Right atrium auricular region (tissue), 2 donors: Measurements from ENCODE around the gene ZNF230. TPM values are rescaled to one million over a fixed set of nuclear protein-coding genes. Genes with fewer than 3 reads are reported as not detected.

Experiments
- DNase-seq: peaks from one replicate; pipeline ENCODE4 v3.0.0-alpha.2; 2019; ENCODE audit warnings: low spot score
- H3K27ac ChIP-seq, 2 donors: fragments of 200-600 bp; sonication (generic); 1 replicate in 1 of 2; 2 replicates in 1 of 2; pipeline ENCODE4 v1.5.1; 2016 to 2019
- H3K27me3 ChIP-seq, 2 donors: fragments of 200-600 bp; sonication (generic); one replicate each; pipeline versions ENCODE4 v1.5.1 to v1.6.0; 2017 to 2019
- H3K36me3 ChIP-seq: fragments of 200-600 bp; sonication (generic); one replicate; pipeline ENCODE4 v1.5.1; 2016
- H3K4me1 ChIP-seq, 2 donors: fragments of 200-600 bp; sonication (generic); one replicate each; pipeline versions ENCODE4 v1.5.1 to v1.6.0; 2017 to 2019
- H3K4me3 ChIP-seq, 2 donors: fragments of 200-600 bp; sonication (generic); 1 replicate in 1 of 2; 2 replicates in 1 of 2; pipeline ENCODE4 v1.5.1; 2017 to 2019; ENCODE audit warnings: mild to moderate bottlenecking in 1 of 2, moderate library complexity in 1 of 2
- H3K9me3 ChIP-seq, 2 donors: fragments of 200-600 bp; sonication (generic); one replicate each; pipeline ENCODE4 v1.5.1; 2019
- total RNA-seq, 2 donors: library from RNA; depleted of rRNA; stranded (reverse); fragments of >200 nt; gene quantifications; one replicate each; pipeline ENCODE4 v1.1.0, GENCODE V29; 2016
- TF ChIP-seq, protein P1 (sequence below), 2 donors: fragments of 200-600 bp; sonication (generic); IDR thresholded peaks; one replicate each; pipeline ENCODE4 v1.5.1; 2019; ENCODE audit warnings: antibody characterized with exemption in 2 of 2

The ZNF230 gene
- total RNA-seq, 2 donors from 2014 or later, result 1.6 to 2.1 TPM

DNA sequence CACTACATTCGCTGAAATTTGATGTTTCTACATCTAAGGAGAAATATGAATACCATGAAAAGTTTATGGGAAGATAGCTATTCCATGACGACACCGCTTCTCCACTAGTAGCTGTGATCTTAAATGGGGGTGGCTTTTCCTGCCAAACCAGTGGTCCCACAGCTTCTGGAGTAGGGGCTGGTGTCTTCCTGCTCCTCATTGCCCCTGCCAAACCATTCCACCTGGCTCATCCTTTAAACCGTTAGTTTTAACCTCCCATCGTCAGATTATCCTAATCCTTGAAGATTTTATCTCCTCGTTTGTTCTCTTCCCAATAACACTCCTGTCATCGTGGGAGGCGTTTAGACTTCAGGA lies 568 bp upstream of the ZNF230 start:
- TF ChIP-seq, protein P1, sequence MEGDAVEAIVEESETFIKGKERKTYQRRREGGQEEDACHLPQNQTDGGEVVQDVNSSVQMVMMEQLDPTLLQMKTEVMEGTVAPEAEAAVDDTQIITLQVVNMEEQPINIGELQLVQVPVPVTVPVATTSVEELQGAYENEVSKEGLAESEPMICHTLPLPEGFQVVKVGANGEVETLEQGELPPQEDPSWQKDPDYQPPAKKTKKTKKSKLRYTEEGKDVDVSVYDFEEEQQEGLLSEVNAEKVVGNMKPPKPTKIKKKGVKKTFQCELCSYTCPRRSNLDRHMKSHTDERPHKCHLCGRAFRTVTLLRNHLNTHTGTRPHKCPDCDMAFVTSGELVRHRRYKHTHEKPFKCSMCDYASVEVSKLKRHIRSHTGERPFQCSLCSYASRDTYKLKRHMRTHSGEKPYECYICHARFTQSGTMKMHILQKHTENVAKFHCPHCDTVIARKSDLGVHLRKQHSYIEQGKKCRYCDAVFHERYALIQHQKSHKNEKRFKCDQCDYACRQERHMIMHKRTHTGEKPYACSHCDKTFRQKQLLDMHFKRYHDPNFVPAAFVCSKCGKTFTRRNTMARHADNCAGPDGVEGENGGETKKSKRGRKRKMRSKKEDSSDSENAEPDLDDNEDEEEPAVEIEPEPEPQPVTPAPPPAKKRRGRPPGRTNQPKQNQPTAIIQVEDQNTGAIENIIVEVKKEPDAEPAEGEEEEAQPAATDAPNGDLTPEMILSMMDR (IDR thresholded peaks at IDR 0.05), result no peak
- peak overlapping the region; percentile 72 to 84 for H3K27ac ChIP-seq
- H3K9me3 ChIP-seq, result peaks cover 0 to 13% of the 10 kb centered on the region in 2 donors
- H3K4me3 ChIP-seq, result peak overlapping the region; percentile 73
- H3K27me3 ChIP-seq, result no peaks in the 10 kb centered on the region
- H3K4me1 ChIP-seq, result peaks cover 0 to 15% of the 10 kb centered on the region in 2 donors
- no peak for DNase-seq
- peaks cover 8% of the 10 kb centered on the region for H3K36me3 ChIP-seq

DNA sequence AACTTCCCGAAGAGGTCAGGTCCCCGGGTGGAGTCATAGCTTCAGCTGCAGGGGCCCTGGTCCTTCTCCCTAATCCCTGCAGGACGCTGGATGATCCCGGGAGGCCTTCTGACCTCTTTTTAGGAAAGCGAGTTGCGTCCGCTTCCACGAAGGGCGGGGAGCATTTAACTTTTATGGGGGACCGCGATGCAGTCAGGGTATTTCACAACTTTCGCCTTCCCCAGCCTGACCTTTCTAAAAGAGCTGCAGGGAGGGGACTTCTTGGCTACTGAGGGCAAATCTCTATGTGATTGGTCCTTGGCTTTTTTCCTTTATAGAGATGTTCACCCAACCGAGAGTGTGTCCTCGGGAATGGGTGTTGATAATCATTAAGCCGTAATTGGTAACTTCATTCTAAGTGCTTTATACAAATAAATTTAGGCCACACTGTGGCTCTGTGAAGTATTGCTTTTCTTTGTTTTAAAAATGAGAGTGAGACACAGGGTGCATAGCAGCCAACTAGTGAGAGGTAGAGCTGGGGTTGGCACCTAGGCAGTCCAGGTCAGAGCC lies 778 bp downstream of the ZNF230 start:
- Histone ChIP-seq H3K27ac (peak overlapping the region; percentile 72 to 84), H3K4me1 (peaks cover 0 to 15% of the 10 kb centered on the region in 2 donors), H3K9me3 (peaks cover 0 to 25% of the 10 kb centered on the region in 2 donors), H3K27me3 (no peaks in the 10 kb centered on the region), H3K4me3 (peak overlapping the region; percentile 73), H3K36me3 (peaks cover 21% of the 10 kb centered on the region)
- DNase-seq, result no peak
- TF ChIP-seq, protein P1 (IDR thresholded peaks at IDR 0.05), result no peak

DNA sequence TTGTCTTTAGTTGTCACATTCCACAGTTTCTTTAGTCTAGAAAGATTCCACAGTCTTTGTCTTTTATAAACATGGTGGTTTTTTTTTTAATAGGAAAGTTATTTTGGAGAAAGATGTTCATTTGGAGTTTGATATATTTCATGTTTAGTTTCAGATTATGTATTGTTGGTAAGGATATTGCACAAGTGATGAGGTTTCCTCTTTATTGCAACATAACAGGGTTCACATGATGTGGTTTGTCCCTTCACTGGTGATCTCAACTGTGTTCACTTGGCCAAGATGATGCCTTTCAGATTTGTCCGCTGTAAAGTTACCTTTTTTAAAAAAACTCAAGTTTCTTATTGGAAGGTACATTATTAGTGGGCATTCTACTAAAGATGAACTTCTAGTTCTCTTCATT lies 3.2 kb downstream of the ZNF230 start:
- Histone ChIP-seq H3K27ac (no peak overlapping the region), H3K4me1 (peaks cover 0 to 15% of the 10 kb centered on the region in 2 donors), H3K9me3 (peaks cover 10 to 49% of the 10 kb centered on the region in 2 donors), H3K36me3 (peaks cover 46% of the 10 kb centered on the region), H3K4me3 (no peak overlapping the region), H3K27me3 (no peaks in the 10 kb centered on the region)
- TF ChIP-seq, protein P1 (IDR thresholded peaks at IDR 0.05), result no peak
- DNase-seq, result no peak

DNA sequence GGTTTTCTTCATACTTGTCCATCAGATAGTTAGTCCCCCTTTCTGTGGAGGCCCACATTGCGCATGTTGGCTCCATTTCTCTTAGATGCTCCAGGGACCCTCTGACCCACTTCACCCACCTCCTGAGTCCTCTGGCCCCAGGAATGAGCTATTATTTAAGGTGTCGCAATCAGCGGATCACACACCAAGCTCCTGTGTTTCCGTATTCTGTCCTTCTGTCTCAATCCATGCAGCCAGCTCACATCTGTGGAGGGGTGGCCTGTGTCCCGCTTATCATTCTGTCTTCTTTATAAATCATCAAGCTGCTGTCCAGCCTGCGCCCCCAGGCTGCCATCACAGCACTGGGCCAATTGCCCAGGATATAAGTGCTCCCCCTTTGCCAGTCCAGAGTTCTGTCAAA lies 4.7 kb downstream of the ZNF230 start:
- Histone ChIP-seq H3K27me3 (no peaks in the 10 kb centered on the region), H3K9me3 (peaks cover 14 to 64% of the 10 kb centered on the region in 2 donors), H3K4me1 (peaks cover 0 to 9% of the 10 kb centered on the region in 2 donors), H3K36me3 (peaks cover 61% of the 10 kb centered on the region), H3K4me3 (no peak overlapping the region), H3K27ac (no peak overlapping the region)
- TF ChIP-seq, protein P1 (IDR thresholded peaks at IDR 0.05), result no peak
- DNase-seq, result no peak

DNA sequence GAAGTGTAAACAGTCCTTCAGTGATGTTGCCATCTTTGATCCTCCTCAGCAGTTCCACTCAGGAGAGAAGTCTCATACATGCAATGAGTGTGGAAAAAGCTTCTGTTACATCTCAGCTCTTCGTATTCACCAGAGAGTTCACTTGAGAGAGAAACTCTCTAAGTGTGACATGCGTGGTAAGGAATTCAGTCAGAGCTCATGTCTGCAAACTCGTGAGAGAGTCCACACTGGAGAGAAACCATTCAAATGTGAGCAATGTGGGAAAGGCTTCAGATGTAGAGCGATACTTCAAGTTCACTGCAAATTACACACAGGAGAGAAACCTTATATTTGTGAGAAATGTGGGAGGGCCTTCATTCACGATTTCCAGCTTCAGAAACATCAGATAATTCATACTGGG lies 7.7 kb downstream of the ZNF230 start:
- no peak overlapping the region for H3K4me3 ChIP-seq
- TF ChIP-seq, protein P1 (IDR thresholded peaks at IDR 0.05), result no peak

DNA sequence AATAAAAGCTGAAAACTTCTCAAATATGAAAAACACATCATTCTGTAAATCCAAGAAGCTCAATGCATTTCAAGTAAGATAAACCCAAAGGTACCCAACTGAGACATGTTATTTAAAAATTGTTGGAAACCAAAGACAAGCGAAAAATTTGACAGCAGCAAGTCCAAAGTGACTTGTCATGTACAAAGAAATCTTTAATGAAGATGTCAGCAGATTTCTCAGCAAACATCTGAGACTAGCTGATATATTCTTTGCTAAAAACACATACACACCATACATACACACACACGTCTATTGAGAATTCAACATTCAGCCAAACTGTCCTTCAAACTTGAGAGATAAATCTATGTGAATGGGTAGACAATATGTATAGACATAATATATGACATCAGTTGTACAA lies 16.7 kb downstream of the ZNF230 start:
- H3K9me3 ChIP-seq, result peaks cover 0 to 5% of the 10 kb centered on the region in 2 donors
- H3K27ac ChIP-seq, result no peak overlapping the region
- no peak overlapping the region for H3K4me3 ChIP-seq
- no peaks in the 10 kb centered on the region for H3K27me3 ChIP-seq
- TF ChIP-seq, protein P1 (IDR thresholded peaks at IDR 0.05), result no peak
- H3K36me3 ChIP-seq, result no peaks in the 10 kb centered on the region
- no peak for DNase-seq
- no peaks in the 10 kb centered on the region for H3K4me1 ChIP-seq

More for the DNA sequence above, 7.7 kb downstream of the ZNF230 start:
- Histone ChIP-seq H3K36me3 (peaks cover 62% of the 10 kb centered on the region), H3K27ac (no peak overlapping the region), H3K9me3 (peaks cover 14 to 82% of the 10 kb centered on the region in 2 donors), H3K4me1 (no peaks in the 10 kb centered on the region), H3K27me3 (no peaks in the 10 kb centered on the region)
- no peak for DNase-seq
